ENCODE results near the gene RFX3. TPM values are rescaled to one million over a fixed set of nuclear protein-coding genes. Genes with fewer than 3 reads are reported as not detected.
"Not testable (repeated sequence)": the region's sequence is repeated elsewhere in the genome, so short reads cannot be mapped to it uniquely, and the experiment has no call there.

The RFX3 gene
- total RNA-seq, 1 donor from 2014 or later, result 16.4 TPM

- no peak for DNase-seq
Measured at GRCh38 chr9:3343671-3344070, 182.1 kb downstream of the RFX3 start.

GRCh38 chr9:3342159-3342777 lies 183.5 kb downstream of the RFX3 start:
- DNase-seq, result no peak

DNA sequence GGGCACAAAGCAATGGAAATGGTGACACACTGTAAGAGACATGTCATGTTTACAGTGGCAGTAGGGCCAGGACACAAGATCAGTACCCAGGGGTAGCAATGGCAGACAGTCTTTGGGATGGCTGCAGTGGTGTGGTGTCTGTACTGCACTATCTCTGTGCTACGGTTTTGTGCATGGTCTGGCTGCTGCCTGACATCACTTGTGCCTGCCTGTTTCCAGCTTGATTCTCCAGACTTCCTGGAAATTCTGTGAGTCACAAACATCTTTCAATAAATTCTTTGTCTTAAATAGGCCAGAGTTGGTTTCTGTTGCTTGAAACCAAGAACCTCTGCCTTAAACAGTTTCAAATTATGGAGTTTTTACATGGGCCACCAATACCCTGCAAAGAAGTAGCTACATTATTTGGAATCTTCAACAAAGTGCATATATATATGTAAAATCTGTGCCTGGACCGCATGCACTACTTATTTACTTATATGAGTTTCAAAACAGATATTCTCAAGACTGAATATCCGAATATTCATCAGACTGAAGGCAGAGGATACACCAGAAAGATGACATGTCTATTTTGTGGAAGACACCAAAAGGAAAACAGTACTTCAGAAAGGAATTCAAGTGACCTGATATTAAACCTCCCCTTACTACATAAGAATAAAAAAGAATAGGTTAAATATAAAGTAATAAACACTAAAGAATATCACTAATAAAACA lies 188.1 kb downstream of the RFX3 start:
- peak; percentile 27 for DNase-seq

DNA sequence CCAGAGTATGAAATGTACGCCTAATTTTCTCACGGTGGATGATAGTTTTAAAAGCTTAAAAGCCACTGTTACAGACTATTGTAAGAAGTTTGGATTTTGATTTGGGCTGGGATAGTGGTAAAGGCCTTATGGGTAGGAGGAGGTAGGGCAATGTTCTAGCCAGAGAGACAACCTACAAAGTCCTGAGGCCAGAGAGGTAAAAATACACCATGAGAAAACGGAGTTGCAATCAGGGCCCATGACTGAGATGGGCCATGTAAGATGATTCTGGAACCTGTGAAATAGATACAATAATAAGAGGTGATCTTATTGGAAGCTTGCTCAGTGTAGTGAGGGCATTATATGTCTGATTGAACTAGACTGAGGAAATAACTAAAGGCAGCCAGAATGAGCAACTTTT lies 188.8 kb downstream of the RFX3 start:
- DNase-seq, result no peak

DNA sequence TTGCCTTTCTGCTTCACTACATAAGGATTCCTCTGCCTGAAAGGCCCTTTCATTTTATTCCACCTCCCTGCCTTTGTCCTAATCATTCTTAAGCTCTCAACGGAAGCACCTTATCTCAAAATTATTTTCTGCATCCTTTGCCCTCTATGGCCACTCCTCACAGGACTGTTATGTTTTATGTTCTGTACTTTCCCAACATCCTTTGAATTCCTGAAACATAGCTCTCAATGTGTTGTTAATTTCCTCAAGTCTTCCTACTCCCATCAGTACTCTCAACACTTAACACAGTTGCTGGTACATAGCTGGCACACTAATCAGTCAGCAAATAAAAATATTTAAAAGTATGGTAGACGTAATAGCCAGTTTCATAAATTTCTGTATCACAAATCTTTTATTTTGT lies 193.0 kb downstream of the RFX3 start:
- no peak for DNase-seq

GRCh38 chr9:3331801-3332200 lies 194.0 kb downstream of the RFX3 start:
- no peak for DNase-seq

DNA sequence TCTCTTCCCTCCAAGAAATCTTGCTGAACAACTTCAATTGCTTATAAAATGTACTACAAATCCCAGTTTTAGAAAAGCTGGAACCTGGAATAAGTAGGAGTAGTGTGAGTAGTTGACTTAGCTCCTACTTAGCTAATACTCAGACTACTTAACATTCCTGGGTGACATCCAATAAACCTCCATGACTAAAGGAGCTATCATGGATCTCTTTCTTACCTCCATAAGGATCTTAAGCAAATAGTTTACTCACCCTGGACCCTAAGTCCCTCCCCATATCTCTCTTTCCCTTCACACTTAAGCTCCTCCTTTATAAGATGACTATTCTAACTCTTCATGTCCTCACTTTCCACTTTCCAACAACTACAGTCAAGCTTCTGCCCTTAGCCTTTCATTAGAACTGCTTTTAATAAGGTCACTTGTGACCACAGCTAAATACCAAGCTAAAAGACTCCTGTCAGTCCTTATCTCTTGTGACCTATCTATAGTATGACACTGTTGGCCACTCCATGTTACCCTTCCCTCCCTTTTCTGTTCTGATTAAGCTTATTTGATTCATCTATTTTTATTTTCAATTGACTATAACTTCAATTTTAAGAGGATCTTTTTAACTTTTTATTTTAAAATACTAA lies 194.9 kb downstream of the RFX3 start:
- no peak for DNase-seq

GRCh38 chr9:3329361-3329760 lies 196.4 kb downstream of the RFX3 start:
- DNase-seq, result no peak

GRCh38 chr9:3323714-3324113 lies 202.1 kb downstream of the RFX3 start:
- no peak for DNase-seq

DNA sequence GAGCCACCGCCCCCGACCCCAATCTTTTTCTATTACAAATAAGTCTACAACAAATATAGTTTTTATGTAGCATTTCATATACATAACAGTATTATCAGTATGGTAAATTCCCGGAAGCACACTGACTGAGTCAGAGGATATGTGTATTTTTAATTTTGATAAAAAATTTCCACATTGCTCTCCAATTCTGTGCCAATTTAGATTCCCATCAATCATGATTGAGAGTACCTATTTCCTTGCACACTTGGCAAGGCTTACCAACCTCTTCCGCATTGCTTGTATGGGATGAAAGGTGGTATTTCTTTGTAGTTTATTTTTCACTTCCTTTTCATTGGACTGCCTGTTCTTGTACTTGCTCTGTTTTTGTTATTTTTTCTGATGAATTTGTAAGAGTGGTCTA lies 204.6 kb downstream of the RFX3 start:
- DNase-seq, result no peak

DNA sequence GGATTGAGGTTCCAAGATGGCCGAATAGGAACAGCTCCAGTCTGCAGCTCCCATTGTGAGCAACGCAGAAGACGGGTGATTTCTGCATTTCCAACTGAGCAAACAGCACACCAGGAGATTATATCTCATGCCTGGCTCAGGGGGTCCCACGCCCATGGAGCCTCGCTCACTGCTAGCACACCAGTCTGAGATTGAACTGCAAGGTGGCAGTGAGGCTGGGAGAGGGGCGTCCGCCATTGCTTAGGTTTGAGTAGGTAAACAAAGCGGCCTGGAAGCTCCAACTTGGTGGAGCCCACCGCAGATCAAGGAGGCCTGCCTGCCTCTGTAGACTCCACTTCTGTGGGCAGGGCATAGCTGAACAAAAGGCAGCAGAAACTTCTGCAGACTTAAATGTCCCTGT lies 213.2 kb downstream of the RFX3 start:
- not testable (repeated sequence) for DNase-seq

DNA sequence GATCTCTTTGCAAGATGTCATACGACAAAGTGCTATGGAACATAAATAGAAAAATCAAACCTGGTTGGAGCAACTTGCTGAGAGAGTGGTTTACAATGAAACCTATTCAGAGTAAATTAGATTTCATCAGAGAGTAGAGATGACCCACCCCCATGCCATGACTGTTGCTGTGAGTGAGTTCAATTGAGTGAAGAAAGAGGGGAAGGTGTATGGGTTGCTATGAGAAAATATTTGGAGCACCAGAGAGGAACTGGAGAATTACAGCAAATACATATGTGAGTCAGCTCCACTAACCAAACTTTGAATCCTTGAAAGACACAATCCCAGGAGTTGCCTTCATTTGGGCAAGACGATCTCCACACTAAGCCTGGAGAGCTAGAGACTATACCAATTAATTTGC lies 217.2 kb downstream of the RFX3 start:
- no peak for DNase-seq

- not testable (repeated sequence) for DNase-seq
Measured at GRCh38 chr9:3304388-3304787, 221.4 kb downstream of the RFX3 start.

- DNase-seq, result no peak
Measured at GRCh38 chr9:3299872-3300271, 225.9 kb downstream of the RFX3 start.

DNA sequence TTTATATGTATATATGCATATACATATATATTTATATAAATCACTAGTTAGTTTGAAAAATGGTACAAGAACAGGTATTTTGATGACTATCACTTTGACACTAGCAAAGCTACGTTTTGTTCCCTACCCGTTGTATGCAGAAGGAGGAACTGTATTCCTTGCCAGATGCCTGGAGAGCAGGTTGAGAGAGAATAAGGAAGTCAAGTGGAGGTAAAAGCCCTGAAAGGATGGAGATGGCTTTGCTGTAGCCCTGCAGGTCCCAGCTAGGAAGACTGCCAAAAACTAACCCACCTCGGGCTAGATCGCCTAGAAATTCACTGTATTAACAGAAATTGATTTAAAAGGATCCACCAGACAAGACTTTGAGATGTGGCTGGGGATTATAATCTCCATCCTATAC lies 229.3 kb downstream of the RFX3 start:
- no peak for DNase-seq

DNA sequence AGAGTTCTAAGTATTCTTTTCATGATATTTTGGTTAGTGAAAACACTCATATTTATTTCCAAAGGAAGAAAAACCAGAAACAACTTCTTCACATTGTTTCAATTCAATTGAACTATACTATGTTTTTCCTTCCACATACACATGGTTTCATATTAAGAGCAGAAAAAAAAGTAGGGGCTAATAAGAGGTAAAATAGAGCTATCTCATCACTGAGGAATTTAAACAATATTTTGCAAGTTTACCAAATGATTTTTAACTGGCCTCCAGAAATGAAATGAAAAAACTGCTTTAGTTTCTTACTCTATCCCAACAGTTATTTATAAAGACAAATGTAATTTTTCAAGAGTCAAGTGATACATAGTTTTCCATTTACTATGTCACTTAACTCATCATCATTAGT lies 233.5 kb downstream of the RFX3 start:
- no peak for DNase-seq

- no peak for DNase-seq
Measured at GRCh38 chr9:3290231-3290840, 235.5 kb downstream of the RFX3 start.

DNA sequence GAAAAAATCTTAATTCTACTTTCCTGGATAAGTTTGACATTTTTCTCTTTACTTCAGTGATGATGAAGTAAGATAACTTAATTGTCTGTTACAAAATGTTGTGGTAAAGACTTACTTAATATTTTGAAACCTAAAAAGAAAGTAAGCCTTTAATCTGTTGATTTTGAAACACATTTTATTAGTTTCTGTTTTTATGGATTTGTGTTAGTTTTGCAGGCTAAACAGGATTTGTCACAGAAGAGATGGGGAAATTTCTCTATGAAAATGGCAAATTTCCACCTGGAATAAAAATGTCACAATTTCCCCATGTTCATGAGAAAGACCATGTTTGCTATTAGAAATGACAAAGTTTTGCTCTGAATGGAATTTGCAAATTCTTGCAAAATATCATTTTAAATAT lies 237.1 kb downstream of the RFX3 start:
- DNase-seq, result no peak

- no peak for DNase-seq
Measured at GRCh38 chr9:3285365-3286161, 240.2 kb downstream of the RFX3 start.

GRCh38 chr9:3282365-3282764 lies 243.4 kb downstream of the RFX3 start:
- no peak for DNase-seq

DNA sequence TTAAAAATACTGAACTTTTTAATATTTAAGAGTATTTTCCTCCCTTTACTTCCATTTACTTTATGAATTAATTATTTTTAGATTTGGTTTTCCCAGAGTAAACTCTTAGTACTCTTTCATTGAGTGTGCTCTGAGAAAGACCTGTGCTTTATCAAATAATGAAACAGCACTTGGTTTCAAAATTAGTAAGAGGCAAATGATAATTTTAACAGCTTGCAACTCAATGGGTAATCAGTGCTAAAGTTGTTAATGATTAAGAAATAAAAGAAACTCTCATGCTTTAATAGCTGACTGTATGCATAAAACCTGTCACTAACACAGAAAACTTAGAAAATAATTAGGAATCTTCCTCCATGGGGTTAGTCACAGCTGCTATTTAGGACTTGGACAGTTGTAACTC lies 244.4 kb downstream of the RFX3 start:
- DNase-seq, result no peak

DNA sequence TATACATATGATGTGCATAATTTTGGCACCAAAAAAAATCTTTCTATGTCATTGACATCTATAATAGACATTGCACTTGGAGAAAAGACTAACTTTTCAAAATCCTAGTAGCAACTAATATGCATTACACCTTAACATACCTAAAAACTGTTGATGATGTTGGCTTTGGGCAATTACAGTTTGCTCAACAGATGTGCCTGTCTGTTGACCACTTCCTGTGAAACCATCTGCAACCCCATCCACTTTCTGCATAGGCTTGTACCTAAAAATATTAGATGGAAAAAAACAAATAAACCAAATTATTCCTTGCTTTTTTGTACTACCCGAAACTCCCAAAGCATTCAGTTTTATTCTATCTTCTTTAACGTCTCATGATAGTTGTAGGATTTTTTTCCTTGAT lies 248.6 kb downstream of the RFX3 start:
- DNase-seq, result no peak

- DNase-seq, result no peak
Measured at GRCh38 chr9:3271581-3271980, 254.2 kb downstream of the RFX3 start.
